Vagina (tissue), 2 donors: ENCODE measurements around the gene GRK1.

Experiments used
- CTCF ChIP-seq, 3 experiments: fragments of 450-650 bp in 2 of 3; fragments of 200-600 bp in 1 of 3; sonication (generic) in 1 of 3; IDR thresholded peaks; one replicate each; pipeline ENCODE4 v1.5.1; 2017 to 2019; ENCODE audit warnings: antibody characterized with exemption in 3 of 3, mild to moderate bottlenecking in 2 of 3, moderate library complexity in 2 of 3
- POLR2A ChIP-seq, 2 donors: fragments of 450-650 bp; IDR thresholded peaks; one replicate each; pipeline ENCODE4 v1.6.1; 2017; ENCODE audit warnings: antibody characterized with exemption in 2 of 2, mild to moderate bottlenecking in 2 of 2, moderate library complexity in 2 of 2
- POLR2AphosphoS5 ChIP-seq, 2 donors: sonication (generic); formaldehyde crosslinking; IDR thresholded peaks; one replicate each; pipeline ENCODE4 v1.9.0; 2017; ENCODE audit warnings: antibody characterized with exemption in 2 of 2, mild to moderate bottlenecking in 2 of 2, low read depth in 1 of 2; ENCODE audit not compliant: insufficient read depth in 1 of 2

DNA sequence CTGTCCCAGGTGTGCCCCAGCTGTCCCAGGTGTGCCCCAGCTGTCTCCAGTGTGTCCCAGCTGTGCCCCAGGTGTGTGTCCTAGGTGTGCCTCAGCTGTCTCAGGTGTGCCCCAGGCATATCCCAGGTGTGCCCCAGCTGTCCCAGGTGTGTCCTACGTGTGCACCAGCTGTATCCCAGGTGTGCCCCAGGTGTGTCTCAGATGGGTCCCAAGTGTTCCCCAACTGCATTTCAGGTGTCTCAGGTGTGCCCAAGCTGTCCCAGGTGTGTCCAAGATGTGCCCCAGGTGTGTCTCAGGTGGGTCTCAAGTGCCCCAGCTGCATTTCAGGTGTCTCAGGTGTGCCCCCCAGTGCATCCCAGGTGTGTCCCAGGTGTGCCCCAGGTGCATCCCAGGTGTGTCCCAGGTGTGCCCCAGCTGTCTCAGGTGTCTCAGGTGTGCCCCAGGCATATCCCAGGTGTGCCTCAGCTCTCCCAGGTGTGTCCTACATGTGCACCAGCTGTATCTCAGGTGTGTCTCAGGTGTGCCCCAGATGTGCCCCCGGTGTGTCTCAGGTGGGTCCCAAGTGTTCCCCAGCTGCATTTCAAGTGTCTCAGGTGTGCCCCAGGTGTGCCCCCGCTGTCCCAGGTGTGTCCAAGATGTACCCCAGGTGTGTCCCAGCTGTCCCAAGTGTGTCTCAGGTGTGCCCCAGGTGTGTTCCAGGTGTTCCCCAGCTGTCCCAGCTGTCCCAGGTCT lies 1.3 kb upstream of the GRK1 start:
- TF ChIP-seq POLR2A (IDR thresholded peaks at IDR 0.05) (no peak), CTCF (IDR thresholded peaks at IDR 0.05) (no peak), POLR2AphosphoS5 (IDR thresholded peaks at IDR 0.05; ENCODE audit: insufficient read depth in 1 of 2, low read depth in 1 of 2) (no peak)
